B cell (primary cell): Measurements from ENCODE around the gene PRKCH. TPM values are rescaled to one million over a fixed set of nuclear protein-coding genes. Genes with fewer than 3 reads are reported as not detected.

Experiments used
- ATAC-seq: fragments of 200-7000 bp; cut with Tn5 transposase; one replicate; pipeline ENCODE4 v1.10.0; 2021; ENCODE audit warnings: low read depth, mild to moderate bottlenecking, moderate number of reproducible peaks, moderate library complexity
- CTCF ChIA-PET: fragments of 350-600 bp; sonication (Branson Sonifier 250); formaldehyde crosslinking; loops from one replicate; lab custom pipeline; 2021; ENCODE audit warnings: antibody characterized with exemption, inconsistent platforms; lab: Charles Lee
- POLR2A ChIA-PET: fragments of 350-600 bp; sonication (Branson Sonifier 250); formaldehyde crosslinking; loops from one replicate; lab custom pipeline; 2021; ENCODE audit warnings: antibody characterized with exemption; lab: Charles Lee
- DNase-seq: peaks from one replicate; pipeline ENCODE4 v3.0.0; 2013
- H2AFZ ChIP-seq: 2 replicates; pipeline ENCODE4 v1.6.1; 2012; ENCODE audit warnings: mild to moderate bottlenecking, low read depth, low read length; ENCODE audit not compliant: insufficient read depth, poor library complexity, severe bottlenecking
- H3K27ac ChIP-seq, 2 donors: 1 replicate in 1 of 2; 2 replicates in 1 of 2; pipeline ENCODE4 v1.5.1; 2012 to 2013; ENCODE audit warnings: low read length in 2 of 2, mild to moderate bottlenecking in 2 of 2, moderate library complexity in 1 of 2
- H3K27me3 ChIP-seq, 4 experiments: fragments of 200-600 bp in 1 of 4; sonication (generic) in 1 of 4; replicated peaks in 1 of 4; 1 replicate in 2 of 4; 2 replicates in 2 of 4; pipeline versions ENCODE4 v1.6.1 to v1.7.0; 2013 to 2016; ENCODE audit warnings: low read length in 3 of 4, mild to moderate bottlenecking in 2 of 4, mixed read lengths in 1 of 4, moderate library complexity in 1 of 4; ENCODE audit not compliant: insufficient read depth in 4 of 4, control insufficient read depth in 3 of 4; ENCODE audit errors: control extremely low read depth in 1 of 4
- H3K36me3 ChIP-seq, 2 experiments: replicated peaks in 1 of 2; 1 replicate in 1 of 2; 2 replicates in 1 of 2; pipeline versions ENCODE4 v1.6.1 to v1.7.1; 2013; ENCODE audit warnings: low read length in 1 of 2; ENCODE audit not compliant: insufficient read depth in 2 of 2, control insufficient read depth in 1 of 2; ENCODE audit errors: control extremely low read depth in 1 of 2, extremely low read depth in 1 of 2
- H3K4me1 ChIP-seq, 2 donors: fragments of 200-600 bp in 1 of 2; sonication (generic) in 1 of 2; 1 replicate in 1 of 2; 2 replicates in 1 of 2; pipeline versions ENCODE4 v1.5.1 to v1.6.1; 2013 to 2017; ENCODE audit warnings: low read length in 2 of 2; ENCODE audit not compliant: control insufficient read depth in 2 of 2, insufficient read depth in 2 of 2
- H3K4me2 ChIP-seq: replicated peaks from 2 replicates; pipeline ENCODE3; 2012; ENCODE audit warnings: mild to moderate bottlenecking, low read depth, low read length; ENCODE audit not compliant: poor library complexity, severe bottlenecking
- H3K4me3 ChIP-seq, 5 experiments: fragments of 200-600 bp in 1 of 5; sonication (generic) in 1 of 5; 1 replicate in 3 of 5; 2 replicates in 2 of 5; pipeline versions ENCODE4 v1.5.1 to v1.7.0; 2011 to 2016; ENCODE audit warnings: low read length in 4 of 5, mild to moderate bottlenecking in 4 of 5, low read depth in 2 of 5, control low read depth in 1 of 5, moderate library complexity in 1 of 5; ENCODE audit not compliant: insufficient read depth in 1 of 5; ENCODE audit errors: control extremely low read depth in 1 of 5, extremely low read depth in 1 of 5
- H3K79me2 ChIP-seq: fragments of 200-600 bp; sonication (generic); one replicate; pipeline ENCODE4 v1.6.0; 2016; ENCODE audit warnings: low read length; ENCODE audit not compliant: control insufficient read depth, insufficient read depth
- H3K9ac ChIP-seq: fragments of 200-600 bp; sonication (generic); 2 replicates; pipeline ENCODE4 v1.6.1; 2017; ENCODE audit warnings: mild to moderate bottlenecking, low read length, moderate library complexity
- H3K9me3 ChIP-seq, 3 donors: one replicate each; pipeline versions ENCODE4 v1.6.1 to v1.7.1; 2013; ENCODE audit warnings: low read length in 2 of 3; ENCODE audit not compliant: control insufficient read depth in 2 of 3, insufficient read depth in 1 of 3; ENCODE audit errors: control extremely low read depth in 1 of 3
- H4K20me1 ChIP-seq: 2 replicates; pipeline ENCODE4 v1.6.0; 2012; ENCODE audit warnings: mild to moderate bottlenecking, low read length; ENCODE audit not compliant: insufficient read depth, control insufficient read depth, poor library complexity, severe bottlenecking
- H3K27ac Mint-ChIP-seq: one replicate; pipeline ENCODE4 v1.8.0; 2021; ENCODE audit warnings: mixed read lengths
- H3K27me3 Mint-ChIP-seq: one replicate; pipeline ENCODE4 v1.8.0; 2021; ENCODE audit warnings: mixed read lengths
- H3K4me1 Mint-ChIP-seq: one replicate; pipeline ENCODE4 v1.8.0; 2021; ENCODE audit warnings: mixed read lengths
- H3K4me3 Mint-ChIP-seq: one replicate; pipeline ENCODE4 v1.8.0; 2021; ENCODE audit warnings: mixed read lengths
- H3K9me3 Mint-ChIP-seq: one replicate; pipeline ENCODE4 v1.8.0; 2022; ENCODE audit warnings: mixed read lengths; ENCODE audit not compliant: insufficient read depth
- CTCF ChIP-seq: fragments of 200-600 bp; IDR thresholded peaks from one replicate; pipeline ENCODE4 v1.8.0; 2022; ENCODE audit warnings: antibody characterized with exemption, mild to moderate bottlenecking
- EZH2 ChIP-seq: IDR thresholded peaks from 2 replicates; pipeline ENCODE4 v1.6.1; 2012; ENCODE audit warnings: borderline replicate concordance, low read depth, mild to moderate bottlenecking, moderate library complexity, low read length; ENCODE audit not compliant: insufficient read depth, poor library complexity, severe bottlenecking
- WGBS: methylation state at CpG from one replicate; pipeline ENCODE4 v1.1.5; 2013; ENCODE audit warnings: missing lambda C conversion rate; ENCODE audit not compliant: insufficient coverage; 5-methylcytosine and 5-hydroxymethylcytosine counted together
- intact Hi-C: fragments of 100-400 bp; cut with micrococcal nuclease; formaldehyde crosslinking; loops from one replicate; pipeline ENCODE4 v1.10.0; 2022
- polyA plus RNA-seq: library from polyadenylated mRNA; depleted of rRNA; stranded (reverse); fragments of >200 nt; gene quantifications from 2 replicates; pipeline ENCODE4 v1.2.3, GENCODE V29; 2012
- total RNA-seq, 2 donors: library from RNA; stranded (reverse); fragments of 120-200 nt in 1 of 2; gene quantifications; 1 replicate in 1 of 2; 2 replicates in 1 of 2; pipeline versions ENCODE4 v1.2.3 to v1.2.4, GENCODE V29; 2013 to 2022

Gene PRKCH
- total and polyA plus RNA-seq, 2 donors (not counting 1 experiment from before 2014, with no cell fraction given), result 2.0 to 5.0 TPM

- 63% methylated on average over 2 of the region's 7 CpGs for WGBS
- peak overlapping the region; percentile 84 for H3K4me3 Mint-ChIP-seq
- H3K27me3 ChIP-seq, result no peaks in the 10 kb centered on the region
- H3K4me3 ChIP-seq, result peak overlapping the region in 1 of 5 experiments; percentile 11
- H3K79me2 ChIP-seq, result peaks cover 6% of the 10 kb centered on the region
- ChIA-PET POLR2A (interaction anchor here (0.7 to 4.2 kb wide), 16 partner anchors 12 to 259 kb away, joined by 3 to 88 read pairs (median 6); partner anchors contain the start of gene HIF1A), CTCF (interaction anchor here (0.9 to 10.7 kb wide), 10 partner anchors 9 to 216 kb away, joined by 3 to 177 read pairs (median 12); partner anchors contain the start of gene HIF1A)
- DNase-seq, result no peak
- H3K27ac Mint-ChIP-seq, result peak overlapping the region; percentile 98
- H3K4me1 Mint-ChIP-seq, result peaks cover 82% of the 10 kb centered on the region
- H3K36me3 ChIP-seq, result no peaks in the 10 kb centered on the region
- TF ChIP-seq EZH2 (no peak), CTCF (no peak)
- H3K4me2 ChIP-seq, result peak overlapping the region; percentile 79
- H4K20me1 ChIP-seq, result no peaks in the 10 kb centered on the region
- intact Hi-C loops, result loop anchor here (1.0 to 2.0 kb wide), 8 partner anchors 25 to 228 kb away; partner anchors contain the start of gene HIF1A
- H3K9me3 ChIP-seq, result peaks cover 0 to 10% (median 2%) of the 10 kb centered on the region in 3 donors
- peak overlapping the region; percentile 23 for H2AFZ ChIP-seq
- no peaks in the 10 kb centered on the region for H3K27me3 Mint-ChIP-seq
- H3K9me3 Mint-ChIP-seq, result peaks cover 2% of the 10 kb centered on the region
- peaks cover 81 to 86% of the 10 kb centered on the region in 2 donors for H3K4me1 ChIP-seq
- H3K9ac ChIP-seq, result peak overlapping the region; percentile 50
- ATAC-seq, result no peak
- H3K27ac ChIP-seq, result peak overlapping the region; percentile 89 to 91
These were observed 181.2 kb downstream of the PRKCH start for GRCh38 chr14:61502459-61503093.
